OCI-LY7 (cell line): ENCODE data around the gene ZRSR2. TPM values are rescaled to one million over a fixed set of nuclear protein-coding genes. Genes with fewer than 3 reads are reported as not detected.

Source experiments
- BruUV-seq: library from RNA; stranded (reverse); fragments of 400-500 nt; replicated peaks from 2 replicates; lab custom pipeline; 2021; lab: Mats Ljungman, UMichigan
- CTCF ChIA-PET: fragments of 300-600 bp; sonication (Branson Sonifier 250); formaldehyde crosslinking; loops from one replicate; lab custom pipeline; 2022; ENCODE audit warnings: antibody characterized with exemption; ENCODE audit not compliant: unreplicated experiment; lab: Charles Lee
- POLR2A ChIA-PET: fragments of 300-600 bp; sonication (Branson Sonifier 250); formaldehyde crosslinking; loops from one replicate; lab custom pipeline; 2022; ENCODE audit warnings: antibody characterized with exemption; lab: Charles Lee
- DNase-seq: peaks from one replicate; pipeline ENCODE4 v3.0.0-alpha.2; 2015; ENCODE audit warnings: low spot score
- H2AFZ ChIP-seq: fragments of 200-600 bp; sonication (generic), shearing (Covaris generic); 2 replicates; pipeline ENCODE4 v1.6.1; 2014; ENCODE audit warnings: mild to moderate bottlenecking, antibody characterized with exemption, low read length, moderate library complexity
- H3K27ac ChIP-seq: fragments of 200-600 bp; sonication (generic); 2 replicates; pipeline ENCODE4 v1.5.1; 2014; ENCODE audit warnings: mixed run types, low read depth, mild to moderate bottlenecking, moderate library complexity, low read length, inconsistent platforms; ENCODE audit not compliant: poor library complexity, severe bottlenecking
- H3K36me3 ChIP-seq: fragments of 200-600 bp; sonication (generic); 2 replicates; pipeline ENCODE4 v1.6.1; 2014; ENCODE audit warnings: mild to moderate bottlenecking, antibody characterized with exemption, low read length, moderate library complexity, mixed read lengths; ENCODE audit not compliant: insufficient read depth
- H3K4me1 ChIP-seq: fragments of 200-600 bp; sonication (generic); 2 replicates; pipeline ENCODE4 v1.5.1; 2014; ENCODE audit warnings: mild to moderate bottlenecking, low read length; ENCODE audit not compliant: insufficient read depth, poor library complexity, severe bottlenecking
- H3K4me2 ChIP-seq: fragments of 200-600 bp; sonication (generic); 2 replicates; pipeline ENCODE4 v1.6.1; 2014; ENCODE audit warnings: mild to moderate bottlenecking, low read length
- H3K4me3 ChIP-seq: fragments of 200-600 bp; sonication (generic); 2 replicates; pipeline ENCODE4 v1.5.1; 2014; ENCODE audit warnings: mild to moderate bottlenecking, low read depth, low read length; ENCODE audit not compliant: poor library complexity, severe bottlenecking
- H3K79me2 ChIP-seq: fragments of 200-600 bp; sonication (generic); 2 replicates; pipeline ENCODE4 v1.6.1; 2016; ENCODE audit warnings: low read depth, mild to moderate bottlenecking, low read length, moderate library complexity, mixed read lengths; ENCODE audit not compliant: insufficient read depth
- H3K9me2 ChIP-seq: fragments of 200-600 bp; sonication (generic); 2 replicates; pipeline ENCODE4 v1.6.1; 2016; ENCODE audit warnings: mild to moderate bottlenecking, low read length, mixed read lengths; ENCODE audit not compliant: insufficient read depth
- H3K9me3 ChIP-seq: fragments of 200-600 bp; sonication (generic); 2 replicates; pipeline ENCODE4 v1.6.1; 2014; ENCODE audit warnings: mild to moderate bottlenecking, mixed run types, low read length, mixed read lengths
- H4K20me1 ChIP-seq: fragments of 200-600 bp; sonication (generic); 2 replicates; pipeline ENCODE4 v1.6.1; 2014; ENCODE audit warnings: mild to moderate bottlenecking, antibody characterized with exemption, low read length, moderate library complexity, mixed read lengths; ENCODE audit not compliant: insufficient read depth
- EZH2phosphoT487 ChIP-seq: fragments of 200-600 bp; sonication (generic); IDR thresholded peaks from 2 replicates; pipeline ENCODE4 v1.6.1; 2018; ENCODE audit warnings: low read depth, borderline replicate concordance, mild to moderate bottlenecking, mixed run types, antibody characterized with exemption, low read length, moderate library complexity, mixed read lengths
- intact Hi-C: fragments of 100-400 bp; cut with micrococcal nuclease; formaldehyde crosslinking; loops from one replicate; pipeline ENCODE4 v1.10.0; 2022; ENCODE audit not compliant: unreplicated experiment
- total RNA-seq, 2 experiments: library from RNA; depleted of rRNA in 1 of 2; stranded (reverse); fragments of >200 nt in 1 of 2; shearing (Covaris generic) in 1 of 2; gene quantifications; 2 replicates each; pipeline ENCODE4 v1.2.3, GENCODE V29; 2014 to 2022
- TF ChIP-seq, protein P1 (sequence below): fragments of 200-600 bp; sonication (generic); conservative IDR thresholded peaks from 2 replicates; pipeline ENCODE4 v1.5.1; 2014; ENCODE audit warnings: mild to moderate bottlenecking, antibody characterized with exemption, low read length, moderate library complexity, mixed read lengths

ZRSR2 gene
- total RNA-seq, 2 experiments from 2014 or later: 6.2 to 14.0 TPM

- no peak overlapping the region for H2AFZ ChIP-seq
- H3K36me3 ChIP-seq: no peaks in the 10 kb centered on the region; the same call in 1 of the 2 replicates
- no peaks in the 10 kb centered on the region for H3K9me3 ChIP-seq
- no peaks in the 10 kb centered on the region for H3K79me2 ChIP-seq
- no peaks in the 10 kb centered on the region for H3K9me2 ChIP-seq
- no peak overlapping the region for H3K27ac ChIP-seq
- POLR2A ChIA-PET: no interaction called here
- no TSS peak for BruUV-seq
- CTCF ChIA-PET: no interaction called here
- no peak for TF ChIP-seq EZH2phosphoT487
- TF ChIP-seq, protein P1, sequence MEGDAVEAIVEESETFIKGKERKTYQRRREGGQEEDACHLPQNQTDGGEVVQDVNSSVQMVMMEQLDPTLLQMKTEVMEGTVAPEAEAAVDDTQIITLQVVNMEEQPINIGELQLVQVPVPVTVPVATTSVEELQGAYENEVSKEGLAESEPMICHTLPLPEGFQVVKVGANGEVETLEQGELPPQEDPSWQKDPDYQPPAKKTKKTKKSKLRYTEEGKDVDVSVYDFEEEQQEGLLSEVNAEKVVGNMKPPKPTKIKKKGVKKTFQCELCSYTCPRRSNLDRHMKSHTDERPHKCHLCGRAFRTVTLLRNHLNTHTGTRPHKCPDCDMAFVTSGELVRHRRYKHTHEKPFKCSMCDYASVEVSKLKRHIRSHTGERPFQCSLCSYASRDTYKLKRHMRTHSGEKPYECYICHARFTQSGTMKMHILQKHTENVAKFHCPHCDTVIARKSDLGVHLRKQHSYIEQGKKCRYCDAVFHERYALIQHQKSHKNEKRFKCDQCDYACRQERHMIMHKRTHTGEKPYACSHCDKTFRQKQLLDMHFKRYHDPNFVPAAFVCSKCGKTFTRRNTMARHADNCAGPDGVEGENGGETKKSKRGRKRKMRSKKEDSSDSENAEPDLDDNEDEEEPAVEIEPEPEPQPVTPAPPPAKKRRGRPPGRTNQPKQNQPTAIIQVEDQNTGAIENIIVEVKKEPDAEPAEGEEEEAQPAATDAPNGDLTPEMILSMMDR: no peak
- H3K4me3 ChIP-seq: no peak overlapping the region
- intact Hi-C loops: no loop called here
- peaks cover 11% of the 10 kb centered on the region for H3K4me1 ChIP-seq
- no peaks in the 10 kb centered on the region for H4K20me1 ChIP-seq
- DNase-seq: no peak
- no peak overlapping the region for H3K4me2 ChIP-seq
These were observed 70.6 kb downstream of the ZRSR2 start for GRCh38 chrX:15860921-15861320.

DNA sequence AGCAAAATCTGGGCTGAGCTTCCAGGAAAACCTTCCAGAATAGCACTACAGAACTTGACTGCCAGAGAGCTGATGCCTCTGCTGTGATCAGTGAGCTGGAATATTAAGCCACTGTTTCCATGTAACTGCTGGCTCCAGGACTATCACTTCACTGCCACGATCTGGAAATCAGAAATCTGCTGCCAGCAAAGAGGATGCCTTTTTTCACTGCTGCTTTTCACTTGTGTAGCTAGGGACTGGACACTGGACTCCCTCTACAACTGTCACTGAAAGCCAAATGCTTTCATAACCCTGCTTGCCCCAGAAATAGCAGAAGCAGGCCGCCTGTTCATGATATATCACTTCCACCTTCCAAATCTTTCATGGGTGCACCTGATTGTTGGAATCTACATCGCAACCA, 73.7 kb downstream of the ZRSR2 start:
- H3K9me2 ChIP-seq: no peaks in the 10 kb centered on the region
- no peaks in the 10 kb centered on the region for H4K20me1 ChIP-seq
- intact Hi-C loops: no loop called here
- POLR2A ChIA-PET: interaction anchor here (0.9 to 1.3 kb wide), 2 partner anchors 22 to 39 kb away, joined by 3 to 4 read pairs; no protein-coding TSS in a partner anchor
- CTCF ChIA-PET: no interaction called here
- H3K4me3 ChIP-seq: no peak overlapping the region
- no peak for TF ChIP-seq EZH2phosphoT487
- peaks cover 6% of the 10 kb centered on the region for H3K4me1 ChIP-seq
- H2AFZ ChIP-seq: no peak overlapping the region
- no peaks in the 10 kb centered on the region; the same call in 1 of the 2 replicates for H3K36me3 ChIP-seq
- H3K4me2 ChIP-seq: no peak overlapping the region
- no peak overlapping the region for H3K27ac ChIP-seq
- no TSS peak for BruUV-seq
- H3K79me2 ChIP-seq: no peaks in the 10 kb centered on the region
- no peak for DNase-seq
- H3K9me3 ChIP-seq: no peaks in the 10 kb centered on the region

GRCh38 chrX:15864629-15865028, 74.3 kb downstream of the ZRSR2 start:
- Histone ChIP-seq H3K4me2 (no peak overlapping the region), H2AFZ (no peak overlapping the region), H3K9me3 (no peaks in the 10 kb centered on the region), H3K9me2 (no peaks in the 10 kb centered on the region), H4K20me1 (no peaks in the 10 kb centered on the region), H3K4me1 (peaks cover 6% of the 10 kb centered on the region), H3K4me3 (no peak overlapping the region), H3K27ac (no peak overlapping the region), H3K36me3 (no peaks in the 10 kb centered on the region; the same call in 1 of the 2 replicates), H3K79me2 (no peaks in the 10 kb centered on the region)
- no TSS peak for BruUV-seq
- intact Hi-C loops: no loop called here
- ChIA-PET CTCF (no interaction called here), POLR2A (interaction anchor here (0.9 to 1.3 kb wide), 2 partner anchors 22 to 39 kb away, joined by 3 to 4 read pairs; no protein-coding TSS in a partner anchor)
- no peak for TF ChIP-seq EZH2phosphoT487
- TF ChIP-seq, protein P1: no peak
- no peak for DNase-seq
